ENCODE results near the gene COL8A2. TPM values are rescaled to one million over a fixed set of nuclear protein-coding genes. Genes with fewer than 3 reads are reported as not detected.

COL8A2 gene
- total RNA-seq, 1 experiment from 2014 or later = 0.24 TPM

GRCh38 chr1:36092798-36093185 lies 32.2 kb downstream of the COL8A2 start:
- intact Hi-C loops (cut with micrococcal nuclease; ENCODE audit: unreplicated experiment) = no loop called here
- TF ChIP-seq, protein P1, sequence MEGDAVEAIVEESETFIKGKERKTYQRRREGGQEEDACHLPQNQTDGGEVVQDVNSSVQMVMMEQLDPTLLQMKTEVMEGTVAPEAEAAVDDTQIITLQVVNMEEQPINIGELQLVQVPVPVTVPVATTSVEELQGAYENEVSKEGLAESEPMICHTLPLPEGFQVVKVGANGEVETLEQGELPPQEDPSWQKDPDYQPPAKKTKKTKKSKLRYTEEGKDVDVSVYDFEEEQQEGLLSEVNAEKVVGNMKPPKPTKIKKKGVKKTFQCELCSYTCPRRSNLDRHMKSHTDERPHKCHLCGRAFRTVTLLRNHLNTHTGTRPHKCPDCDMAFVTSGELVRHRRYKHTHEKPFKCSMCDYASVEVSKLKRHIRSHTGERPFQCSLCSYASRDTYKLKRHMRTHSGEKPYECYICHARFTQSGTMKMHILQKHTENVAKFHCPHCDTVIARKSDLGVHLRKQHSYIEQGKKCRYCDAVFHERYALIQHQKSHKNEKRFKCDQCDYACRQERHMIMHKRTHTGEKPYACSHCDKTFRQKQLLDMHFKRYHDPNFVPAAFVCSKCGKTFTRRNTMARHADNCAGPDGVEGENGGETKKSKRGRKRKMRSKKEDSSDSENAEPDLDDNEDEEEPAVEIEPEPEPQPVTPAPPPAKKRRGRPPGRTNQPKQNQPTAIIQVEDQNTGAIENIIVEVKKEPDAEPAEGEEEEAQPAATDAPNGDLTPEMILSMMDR (conservative IDR thresholded peaks at IDR 0.05; ENCODE audit: low read depth, low read length) = no peak
- TF ChIP-seq EZH2 (IDR thresholded peaks at IDR 0.05; ENCODE audit: borderline replicate concordance, low read depth, low read length, poor library complexity, severe bottlenecking) = no peak
- BruUV-seq (replicated peaks) = no TSS peak
- ChIA-PET CTCF (no interaction called here), POLR2A (ENCODE audit: low non-redundant PET) (no interaction called here)
- peaks cover 62% of the 10 kb centered on the region for H3K36me3 ChIP-seq (ENCODE audit: insufficient read depth, low read length, poor library complexity, severe bottlenecking)
- H3K4me3 ChIP-seq (ENCODE audit: low read depth, low read length, poor library complexity, severe bottlenecking) = no peak overlapping the region
- no peak overlapping the region for H3K27ac ChIP-seq (ENCODE audit: low read depth, low read length, poor library complexity, severe bottlenecking)
- H3K9me3 ChIP-seq (ENCODE audit: low read depth, low read length, poor library complexity, severe bottlenecking) = no peaks in the 10 kb centered on the region
- no peaks in the 10 kb centered on the region for H3K27me3 ChIP-seq (replicated peaks; ENCODE audit: insufficient read depth, low read depth, low read length, poor library complexity)
- H3K4me1 ChIP-seq (ENCODE audit: insufficient read depth, low read length, poor library complexity, severe bottlenecking) = peaks cover 7% of the 10 kb centered on the region
- DNase-seq (ENCODE audit: low spot score) = no peak

- CTCF ChIA-PET = no interaction called here
Observed at GRCh38 chr1:36092166-36092797, 32.7 kb downstream of the COL8A2 start.

GRCh38 chr1:36091698-36092097 lies 33.3 kb downstream of the COL8A2 start:
- POLR2A ChIA-PET (ENCODE audit: low non-redundant PET) = no interaction called here
- intact Hi-C loops (cut with micrococcal nuclease; ENCODE audit: unreplicated experiment) = no loop called here
- DNase-seq (ENCODE audit: low spot score) = no peak
- Histone ChIP-seq H3K27ac (ENCODE audit: low read depth, low read length, poor library complexity, severe bottlenecking) (no peak overlapping the region), H3K4me3 (ENCODE audit: low read depth, low read length, poor library complexity, severe bottlenecking) (no peak overlapping the region), H3K9me3 (ENCODE audit: low read depth, low read length, poor library complexity, severe bottlenecking) (no peaks in the 10 kb centered on the region), H3K27me3 (replicated peaks; ENCODE audit: insufficient read depth, low read depth, low read length, poor library complexity) (no peaks in the 10 kb centered on the region), H3K36me3 (ENCODE audit: insufficient read depth, low read length, poor library complexity, severe bottlenecking) (peaks cover 62% of the 10 kb centered on the region), H3K4me1 (ENCODE audit: insufficient read depth, low read length, poor library complexity, severe bottlenecking) (peaks cover 7% of the 10 kb centered on the region)
- TF ChIP-seq, protein P1 (conservative IDR thresholded peaks at IDR 0.05; ENCODE audit: low read depth, low read length) = no peak
- TF ChIP-seq EZH2 (IDR thresholded peaks at IDR 0.05; ENCODE audit: borderline replicate concordance, low read depth, low read length, poor library complexity, severe bottlenecking) = no peak
- BruUV-seq (replicated peaks) = no TSS peak
- CTCF ChIA-PET = no interaction called here

More at GRCh38 chr1:36092166-36092797, 32.7 kb downstream of the COL8A2 start:
- H3K4me3 ChIP-seq (ENCODE audit: low read depth, low read length, poor library complexity, severe bottlenecking) = no peak overlapping the region
- no peak for DNase-seq (ENCODE audit: low spot score)
- POLR2A ChIA-PET (ENCODE audit: low non-redundant PET) = no interaction called here
- intact Hi-C loops (cut with micrococcal nuclease; ENCODE audit: unreplicated experiment) = no loop called here
- no TSS peak for BruUV-seq (replicated peaks)
- H3K27ac ChIP-seq (ENCODE audit: low read depth, low read length, poor library complexity, severe bottlenecking) = no peak overlapping the region
- H3K27me3 ChIP-seq (replicated peaks; ENCODE audit: insufficient read depth, low read depth, low read length, poor library complexity) = no peaks in the 10 kb centered on the region
- no peak for TF ChIP-seq EZH2 (IDR thresholded peaks at IDR 0.05; ENCODE audit: borderline replicate concordance, low read depth, low read length, poor library complexity, severe bottlenecking)
- TF ChIP-seq, protein P1 (conservative IDR thresholded peaks at IDR 0.05; ENCODE audit: low read depth, low read length) = no peak
- H3K9me3 ChIP-seq (ENCODE audit: low read depth, low read length, poor library complexity, severe bottlenecking) = no peaks in the 10 kb centered on the region
- peaks cover 7% of the 10 kb centered on the region for H3K4me1 ChIP-seq (ENCODE audit: insufficient read depth, low read length, poor library complexity, severe bottlenecking)
- H3K36me3 ChIP-seq (ENCODE audit: insufficient read depth, low read length, poor library complexity, severe bottlenecking) = peaks cover 62% of the 10 kb centered on the region

Data from A673 (cell line).